DMS114 treated with DMSO at 0.1 percent for 48 hours (cell line): ENCODE measurements around the gene C12orf43.

Source experiments
- DNase-seq: peaks from one replicate; lab custom pipeline; 2025; ENCODE audit not compliant: unreplicated experiment; lab: John Stamatoyannopoulos, UW

The C12orf43 gene

DNA sequence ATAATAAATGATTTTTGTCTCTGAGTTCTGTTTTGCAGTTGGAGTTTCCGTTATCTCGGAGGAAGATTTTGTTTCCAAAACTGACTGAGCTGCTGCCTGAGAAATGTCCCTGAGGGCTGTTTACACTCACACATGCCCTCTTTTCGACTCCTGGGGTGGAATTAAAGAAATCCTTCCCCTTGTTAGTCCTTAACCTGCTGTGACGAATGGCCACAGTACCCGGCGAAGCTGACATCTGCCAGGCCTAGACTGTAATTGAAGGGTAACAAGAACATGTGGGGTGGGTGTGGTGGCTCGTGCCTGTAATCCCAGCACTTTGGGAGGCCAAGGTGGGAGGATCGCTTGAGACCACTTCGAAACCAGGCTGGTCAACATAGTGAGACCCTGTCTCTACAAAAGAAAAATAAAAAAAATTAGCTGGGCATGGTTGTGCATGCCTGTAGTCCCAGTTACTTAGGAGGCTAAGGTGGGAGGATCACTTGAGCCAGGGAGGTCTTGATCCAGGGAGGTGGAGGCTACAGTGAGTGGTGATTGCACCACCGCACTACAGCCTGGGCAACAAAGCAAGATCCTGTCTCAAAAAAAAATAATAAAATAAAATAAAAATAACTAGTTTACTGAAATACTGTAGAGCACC is 14.4 kb upstream of the C12orf43 start:
- DNase-seq: no peak

DNA sequence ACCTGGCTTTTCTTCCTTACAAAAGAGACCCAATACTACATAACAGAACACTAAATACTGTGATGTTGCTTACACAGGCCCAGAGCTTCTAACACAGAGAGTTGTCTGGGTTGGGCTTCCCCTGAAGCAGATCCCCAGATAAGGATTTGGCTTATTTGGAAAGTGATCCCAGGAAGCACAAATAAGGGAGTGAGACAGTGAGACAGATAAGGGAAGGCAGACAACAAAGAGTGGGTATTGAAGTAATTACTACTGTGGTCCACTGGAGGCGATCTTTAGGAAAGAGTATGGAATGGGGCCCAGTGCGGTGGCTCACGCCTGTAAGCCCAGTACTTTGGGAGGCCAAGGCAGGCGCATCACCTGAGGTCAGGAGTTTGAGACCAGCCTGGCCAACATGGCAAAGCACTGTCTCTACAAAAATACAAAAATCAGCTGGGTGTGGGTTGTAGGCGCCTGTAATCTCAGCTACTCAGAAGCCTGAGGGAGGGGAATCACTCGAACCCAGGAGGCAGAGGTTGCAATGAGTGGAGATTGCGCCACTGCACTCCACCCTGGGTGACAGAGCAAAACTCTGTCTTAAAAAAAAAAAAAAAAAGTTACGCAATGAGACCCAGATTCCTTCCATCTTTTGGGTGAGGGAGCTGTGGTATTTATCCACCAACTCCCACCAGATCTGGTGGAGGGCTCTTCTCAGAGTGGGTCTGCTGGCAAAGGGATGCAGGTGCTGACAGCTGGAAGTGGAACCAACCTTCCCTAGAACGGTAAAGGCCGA is 10.2 kb upstream of the C12orf43 start:
- no peak for DNase-seq

DNA sequence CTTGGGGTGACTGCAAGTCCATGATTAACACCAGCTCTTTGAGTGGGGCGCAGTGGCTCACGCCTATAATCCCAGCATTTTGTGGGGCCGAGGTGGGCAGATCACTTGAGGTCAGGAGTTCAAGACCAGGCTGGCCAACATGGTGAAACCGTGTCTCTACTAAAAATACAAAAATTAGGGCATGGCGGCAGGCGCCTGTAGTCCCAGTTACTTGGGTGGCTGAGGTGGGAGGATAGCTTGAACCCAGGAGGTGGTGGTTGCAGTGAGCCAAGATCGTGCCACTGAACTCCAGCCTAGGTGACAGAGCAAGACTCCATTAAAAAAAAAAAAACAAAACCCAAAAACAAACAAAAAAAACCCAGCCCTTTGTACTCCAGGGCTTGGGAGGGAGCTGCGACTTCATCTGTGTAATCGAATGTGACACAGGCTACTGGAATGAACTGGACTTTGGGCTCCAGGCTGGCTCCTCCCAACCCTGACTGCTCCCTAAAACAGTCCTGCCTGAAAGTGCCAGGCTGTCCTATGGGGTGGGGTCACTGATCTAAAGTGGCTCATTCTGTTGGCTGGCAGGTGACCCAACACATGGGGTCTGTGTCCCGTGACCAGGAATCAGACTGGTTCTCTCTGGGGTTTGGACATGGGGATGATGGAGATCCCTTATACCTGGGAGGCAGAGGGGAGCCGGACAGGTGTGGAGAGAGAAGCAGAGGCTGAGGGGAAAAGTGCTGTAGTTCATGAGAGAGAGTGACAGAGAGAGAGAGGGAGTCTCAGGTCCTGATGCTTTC is 9.3 kb upstream of the C12orf43 start:
- no peak for DNase-seq

DNA sequence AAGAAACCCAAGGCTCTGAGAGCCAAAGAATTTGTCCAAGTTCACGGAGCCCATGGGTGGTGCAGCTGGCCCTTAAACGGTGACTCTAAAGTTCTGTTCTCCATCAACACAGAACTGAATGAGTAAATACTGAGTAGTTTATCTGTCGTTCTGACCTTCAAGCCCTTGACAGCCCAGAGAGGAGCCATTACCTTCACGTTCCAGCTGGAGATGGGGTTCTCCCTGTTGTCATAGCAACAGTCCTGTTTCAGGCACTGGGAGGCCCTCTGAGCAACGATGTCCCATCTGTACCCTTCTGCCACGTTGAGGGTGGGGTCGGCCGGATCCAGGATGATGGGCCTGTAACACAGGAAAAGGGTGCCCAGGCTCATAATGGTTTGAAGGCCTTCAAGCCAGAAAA is 7.5 kb upstream of the C12orf43 start:
- DNase-seq: no peak

DNA sequence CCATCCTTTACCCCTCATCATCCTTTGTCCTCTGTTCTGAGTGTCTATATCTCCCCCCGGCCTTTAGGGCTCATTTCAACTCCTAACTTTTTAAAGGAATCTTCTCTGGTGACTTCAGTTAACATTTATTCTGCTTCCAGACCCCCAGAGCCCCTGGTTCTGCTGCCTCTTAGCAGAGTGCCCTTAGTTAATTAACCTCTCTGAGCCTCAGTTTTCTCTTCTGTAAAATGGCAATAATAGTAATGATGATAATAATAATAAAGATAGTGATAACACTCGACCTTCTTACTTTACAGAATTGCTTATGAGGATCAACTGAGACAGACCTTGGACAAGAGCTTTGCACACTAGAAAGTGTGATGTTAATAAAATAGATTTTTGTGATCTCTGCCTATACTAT is 6.4 kb upstream of the C12orf43 start:
- DNase-seq: no peak

DNA sequence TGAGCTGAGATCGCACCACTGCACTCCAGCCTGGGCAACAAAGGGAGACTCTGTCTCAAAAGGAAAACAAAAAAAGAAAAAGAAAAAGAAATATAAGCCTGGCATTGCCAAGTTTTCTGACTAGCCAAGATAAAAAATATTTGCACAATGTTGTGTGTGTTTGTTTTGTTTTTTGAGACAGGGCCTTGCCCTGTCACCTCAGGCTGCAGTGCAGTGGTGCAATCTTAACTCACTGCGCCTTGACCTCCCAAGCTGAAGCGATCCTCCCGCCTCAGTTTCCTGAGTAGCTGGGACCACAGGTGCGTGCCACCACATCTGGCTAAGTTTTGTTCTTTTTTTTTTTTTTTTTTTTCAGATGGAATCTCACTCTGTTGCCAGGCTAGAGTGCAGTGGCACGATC is 5.5 kb upstream of the C12orf43 start:
- DNase-seq: no peak

DNA sequence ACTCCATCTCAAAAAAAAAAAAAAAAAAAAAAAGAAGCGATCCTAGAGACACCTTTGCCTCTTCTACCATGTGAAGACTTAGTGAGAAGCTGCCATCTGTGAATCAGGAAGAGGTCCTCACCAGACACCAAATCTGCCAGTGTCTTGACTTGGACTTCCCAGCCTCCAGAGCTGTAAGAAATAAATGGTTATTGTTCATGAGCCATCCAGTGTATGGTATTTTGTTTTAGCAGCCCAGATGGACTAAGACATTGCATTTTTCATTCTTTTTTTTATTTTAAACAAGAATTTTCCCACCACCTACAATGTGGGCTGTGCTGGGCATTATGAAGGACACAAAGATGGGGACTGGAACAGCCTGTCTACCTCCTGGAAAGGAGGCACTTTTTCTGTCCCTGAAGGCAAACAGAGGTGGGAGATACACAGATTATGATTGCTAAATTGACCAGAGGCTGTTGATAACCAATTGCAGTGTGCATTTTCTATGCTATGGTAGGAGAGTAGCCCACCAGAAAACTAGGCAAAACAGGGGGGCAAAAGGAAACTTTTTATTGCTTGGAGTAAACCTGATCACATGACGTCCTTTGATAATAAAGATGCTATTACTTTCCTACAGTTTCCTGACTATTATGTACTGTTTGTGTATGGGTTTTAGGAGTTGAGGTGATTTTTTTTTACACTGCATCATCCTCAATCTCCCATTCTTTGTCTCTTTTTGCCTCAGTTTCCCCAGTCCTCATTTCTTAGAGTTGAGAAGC is 2.8 kb upstream of the C12orf43 start:
- DNase-seq: no peak

DNA sequence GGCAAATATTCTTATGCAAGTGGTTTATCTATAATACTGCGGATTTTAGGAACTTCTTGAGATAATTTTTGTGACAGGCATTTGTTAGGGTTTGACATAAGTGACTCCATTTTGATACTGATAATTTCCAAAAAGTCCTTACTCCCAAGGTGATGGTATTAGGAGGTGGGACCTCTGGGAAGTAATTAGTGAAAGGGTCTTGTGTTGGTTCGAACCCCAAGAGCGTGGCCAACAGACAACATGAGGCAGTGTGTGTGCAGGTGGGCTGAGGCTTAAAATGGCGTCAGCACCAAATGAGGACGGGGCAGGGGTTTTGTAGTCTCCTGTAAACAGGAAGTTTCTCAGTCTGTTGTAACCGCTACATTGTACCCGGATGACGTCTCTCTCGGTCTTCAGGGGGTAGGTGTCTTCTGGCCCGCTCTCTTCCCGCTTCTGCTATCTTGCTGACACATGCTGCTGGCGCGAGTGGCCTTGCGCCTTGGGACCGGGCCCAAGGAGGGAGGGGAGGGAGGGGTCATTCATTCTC is 1.7 kb upstream of the C12orf43 start:
- DNase-seq: no peak

DNA sequence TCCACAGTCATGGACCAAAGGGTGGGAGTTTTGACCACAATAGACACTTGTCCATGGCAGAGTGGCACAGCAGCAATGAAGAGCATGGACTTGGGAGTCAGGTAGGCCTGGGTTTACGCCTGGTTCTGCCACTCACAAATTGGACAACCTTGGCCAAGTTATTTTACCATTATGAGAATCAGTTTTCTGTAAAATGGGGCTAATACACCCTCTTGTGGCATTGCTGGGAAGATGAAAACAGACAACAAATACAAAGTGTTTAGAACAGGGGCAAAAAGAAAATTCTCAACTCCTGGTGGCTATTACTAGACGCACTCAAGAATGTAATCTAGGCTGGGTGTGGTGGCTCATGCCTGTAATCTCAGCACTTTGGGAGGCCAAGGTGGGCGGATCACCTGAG is 2.6 kb downstream of the C12orf43 start:
- peak; percentile 26 for DNase-seq

DNA sequence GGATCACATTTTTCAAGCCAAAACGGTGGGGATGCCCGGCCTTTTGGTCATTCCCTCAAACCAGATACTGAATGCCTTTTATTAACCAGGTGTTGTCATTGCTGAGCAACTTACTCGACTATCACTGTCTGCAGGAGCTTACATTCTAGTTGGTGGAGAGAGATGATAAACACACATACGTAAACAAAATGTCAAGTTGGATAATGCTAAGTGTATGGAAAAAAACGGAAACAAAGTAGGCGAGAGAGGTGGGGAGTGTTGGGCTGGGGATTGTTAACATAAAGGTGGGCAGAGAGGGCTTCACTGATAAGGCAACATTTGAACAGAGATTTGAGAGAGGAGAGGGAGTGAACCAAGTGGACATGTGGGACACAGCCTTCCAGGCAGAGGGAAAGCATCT is 4.5 kb downstream of the C12orf43 start:
- no peak for DNase-seq

DNA sequence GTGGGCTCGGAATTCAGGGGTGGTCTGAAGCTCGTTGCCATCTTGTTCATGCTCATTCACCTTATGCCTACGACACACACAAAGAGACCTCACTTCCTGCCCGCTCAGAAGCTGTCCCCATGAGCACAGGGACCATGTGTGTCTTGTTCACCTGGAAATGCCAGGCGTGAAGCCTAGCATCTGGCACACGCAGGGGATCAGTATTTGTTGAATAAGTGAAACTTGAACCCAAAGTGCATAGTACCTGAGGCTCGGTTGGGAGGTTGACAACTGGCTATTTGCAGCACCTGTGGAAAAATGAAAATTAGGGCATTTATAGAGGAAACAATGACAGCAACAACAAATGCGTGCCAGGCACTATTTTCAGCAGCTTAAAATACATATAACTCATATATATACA is 5.4 kb downstream of the C12orf43 start:
- no peak for DNase-seq

DNA sequence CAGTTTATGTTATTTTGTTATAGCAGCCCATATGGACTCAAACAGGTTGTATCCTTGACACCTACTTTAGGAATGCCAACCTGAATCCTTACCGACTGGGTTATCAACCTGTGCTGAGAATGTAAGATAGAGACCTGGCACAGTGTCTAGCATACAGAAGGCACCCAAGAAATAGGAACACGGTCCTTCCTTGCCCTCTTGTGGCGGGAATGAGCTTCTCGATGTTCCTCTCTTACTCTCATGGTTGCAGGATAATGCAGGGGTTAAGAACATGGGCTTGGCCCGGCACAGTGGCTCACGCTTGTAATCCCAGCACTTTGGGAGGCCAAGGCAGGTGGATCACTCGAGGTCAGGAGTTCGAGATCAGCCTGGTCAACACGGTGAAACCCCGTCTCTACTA is 6.5 kb downstream of the C12orf43 start:
- peak; percentile 73 for DNase-seq

DNA sequence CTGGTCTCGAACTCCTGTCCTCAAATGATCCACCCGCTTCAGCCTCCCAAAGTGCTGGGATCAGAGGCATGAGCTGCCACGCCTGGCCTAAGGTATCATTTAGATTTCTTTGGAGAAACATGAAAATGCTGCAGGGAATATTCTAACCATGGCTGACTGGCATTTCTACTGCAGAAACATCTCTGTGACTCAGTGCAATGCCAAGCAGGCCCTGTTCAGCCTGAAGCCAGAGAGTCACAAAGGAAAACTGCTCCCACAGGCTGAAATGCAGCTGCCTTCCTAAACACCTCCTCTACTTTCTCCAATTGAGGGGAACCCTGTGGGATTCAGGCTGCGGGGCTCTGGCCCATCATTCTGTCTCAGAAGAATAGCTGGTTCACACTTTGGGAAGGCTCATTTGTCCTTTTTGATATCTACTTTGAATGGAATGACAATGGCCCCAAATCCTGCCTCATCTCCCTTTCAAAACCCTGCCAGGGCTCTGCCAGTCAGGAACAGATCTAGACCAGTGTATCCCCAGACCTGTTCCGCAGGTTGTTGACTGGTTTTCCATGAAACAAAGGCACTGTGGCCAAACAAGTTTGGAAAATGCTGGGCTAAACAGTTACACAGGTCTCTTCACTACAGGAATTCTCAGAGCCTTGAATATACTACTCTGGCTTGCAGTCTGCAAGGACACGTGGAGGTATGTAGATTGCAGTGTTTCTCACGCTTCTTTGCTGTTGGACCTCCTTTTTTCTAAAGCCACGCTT is 7.8 kb downstream of the C12orf43 start:
- DNase-seq: no peak

DNA sequence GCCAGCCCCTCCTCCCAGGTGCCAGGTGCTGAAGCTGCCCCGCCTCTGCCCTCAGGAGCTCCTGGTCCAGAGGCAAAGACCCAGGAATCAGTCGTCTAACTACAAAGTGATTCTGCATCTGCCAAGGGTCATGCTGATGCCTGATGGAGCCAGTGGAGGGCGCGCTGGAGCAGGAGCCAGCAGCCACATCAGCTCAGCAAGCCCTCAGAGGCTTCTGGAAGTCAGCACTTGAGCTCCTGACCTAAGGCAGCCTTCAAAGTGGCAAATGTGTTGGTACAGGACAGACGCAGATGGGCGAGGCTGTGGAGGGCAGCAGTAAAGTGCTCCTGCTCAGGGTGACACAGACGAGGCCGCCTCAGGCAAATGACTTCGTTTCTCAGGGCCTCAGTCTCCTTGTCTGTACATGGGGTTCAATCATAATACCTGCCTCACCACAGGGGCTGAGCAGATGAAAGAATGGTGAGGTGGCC is 10.9 kb downstream of the C12orf43 start:
- no peak for DNase-seq

DNA sequence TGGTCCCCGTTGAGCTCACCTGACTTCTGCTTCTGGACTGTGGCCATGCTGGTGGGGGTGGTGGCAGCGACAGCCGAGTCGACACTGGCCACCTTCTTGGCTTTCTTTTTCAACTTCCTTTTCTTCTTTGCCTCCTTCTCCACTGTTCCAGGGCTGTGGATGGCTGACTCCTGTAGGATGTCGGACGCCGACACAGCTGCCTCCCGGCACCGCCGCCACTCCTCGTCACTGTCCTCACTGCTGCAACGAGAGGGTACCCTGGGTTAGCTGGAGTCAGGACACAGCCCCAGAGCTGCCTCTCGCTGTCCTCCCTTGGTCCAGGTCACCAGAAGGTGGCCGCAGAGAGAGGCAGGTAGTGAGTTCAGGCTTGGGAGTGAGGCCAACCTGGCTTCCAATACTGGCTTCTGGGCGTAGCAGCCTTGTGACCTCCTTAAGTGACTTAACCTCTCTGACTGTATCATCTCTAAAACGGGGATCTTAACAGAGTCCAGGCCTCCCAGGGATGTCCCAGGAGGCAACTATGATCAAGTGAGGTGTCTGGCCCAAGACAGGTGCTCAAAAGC is 12.0 kb downstream of the C12orf43 start:
- no peak for DNase-seq

DNA sequence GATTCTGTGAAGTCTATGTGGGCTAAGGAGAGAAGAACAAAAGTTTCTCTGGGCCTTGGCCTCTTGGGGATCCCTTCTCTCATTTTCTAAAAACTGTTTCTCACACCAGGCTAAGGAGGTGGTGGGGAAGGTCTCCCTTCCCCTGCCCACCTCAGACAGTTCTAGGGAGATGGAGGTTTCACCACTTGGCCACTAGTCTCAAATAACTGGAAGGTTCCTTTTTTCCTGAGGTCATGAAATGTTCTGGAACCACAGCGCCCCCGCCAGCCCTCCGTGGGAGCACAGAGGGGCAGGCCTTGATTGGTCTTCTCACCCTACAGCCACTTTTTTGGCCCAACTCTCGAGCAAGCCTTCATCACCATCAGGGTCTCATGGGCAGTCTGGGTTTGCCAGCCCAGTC is 12.6 kb downstream of the C12orf43 start:
- DNase-seq: no peak

DNA sequence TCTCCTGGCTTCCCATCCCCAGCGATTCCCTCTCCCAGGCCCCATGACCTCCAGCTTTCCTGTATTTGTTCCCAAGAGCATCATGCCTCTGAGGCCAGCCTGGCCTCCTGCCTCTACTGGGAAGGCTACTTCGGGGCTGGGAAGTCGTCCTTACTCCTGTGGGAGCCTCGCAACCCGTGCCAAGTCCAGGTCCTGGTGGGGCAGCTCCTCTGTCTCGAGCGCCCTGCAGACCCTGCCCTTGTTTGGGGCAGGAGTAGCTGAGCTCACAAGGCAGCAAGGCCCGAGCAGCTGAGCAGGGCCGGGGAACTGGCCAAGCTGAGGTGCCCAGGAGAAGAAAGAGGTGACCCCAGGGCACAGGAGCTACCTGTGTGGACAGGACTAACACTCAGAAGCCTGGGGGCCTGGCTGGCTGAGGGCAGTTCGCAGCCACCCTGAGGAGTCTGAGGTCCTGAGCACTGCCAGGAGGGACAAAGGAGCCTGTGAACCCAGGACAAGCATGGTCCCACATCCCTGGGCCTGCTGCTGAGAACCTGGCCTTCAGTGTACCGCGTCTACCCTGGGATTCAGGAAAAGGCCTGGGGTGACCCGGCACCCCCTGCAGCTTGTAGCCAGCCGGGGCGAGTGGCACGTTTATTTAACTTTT is 14.3 kb downstream of the C12orf43 start:
- DNase-seq: no peak

DNA sequence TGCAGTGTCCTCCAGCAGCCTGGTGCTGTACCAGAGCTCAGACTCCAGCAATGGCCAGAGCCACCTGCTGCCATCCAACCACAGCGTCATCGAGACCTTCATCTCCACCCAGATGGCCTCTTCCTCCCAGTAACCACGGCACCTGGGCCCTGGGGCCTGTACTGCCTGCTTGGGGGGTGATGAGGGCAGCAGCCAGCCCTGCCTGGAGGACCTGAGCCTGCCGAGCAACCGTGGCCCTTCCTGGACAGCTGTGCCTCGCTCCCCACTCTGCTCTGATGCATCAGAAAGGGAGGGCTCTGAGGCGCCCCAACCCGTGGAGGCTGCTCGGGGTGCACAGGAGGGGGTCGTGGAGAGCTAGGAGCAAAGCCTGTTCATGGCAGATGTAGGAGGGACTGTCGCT is 15.2 kb downstream of the C12orf43 start:
- DNase-seq: no peak

DNA sequence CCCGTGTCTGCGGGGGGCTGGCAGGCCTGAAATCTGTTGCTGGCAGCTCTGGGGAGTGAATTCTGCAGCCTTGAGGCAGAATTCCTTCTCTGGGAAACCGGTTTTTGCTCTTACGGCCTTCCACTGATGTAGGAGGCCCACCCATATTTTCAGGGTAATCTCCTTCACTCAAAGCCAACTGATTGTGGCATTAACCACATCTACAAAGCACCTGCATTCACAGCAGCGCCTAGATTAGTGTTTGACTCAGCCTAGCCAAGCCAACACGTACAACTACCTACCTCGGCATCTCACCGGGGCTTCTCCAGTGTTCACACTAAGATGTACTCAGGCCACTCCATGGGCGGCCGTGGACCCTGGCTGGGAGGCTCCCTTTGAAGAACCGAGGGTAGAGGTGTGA is 15.8 kb downstream of the C12orf43 start:
- no peak for DNase-seq
